HG03280 (cell line): Measurements from ENCODE around the gene NDUFS2.
"Not testable (repeated sequence)": the region's sequence is repeated elsewhere in the genome, so short reads cannot be mapped to it uniquely, and the experiment has no call there.

Experiments
- ATAC-seq: cut with Tn5 transposase; IDR thresholded peaks from one replicate; pipeline ENCODE4 v1.9.1; 2021; ENCODE audit warnings: mild to moderate bottlenecking, moderate library complexity; ENCODE audit not compliant: unreplicated experiment

NDUFS2 gene

DNA sequence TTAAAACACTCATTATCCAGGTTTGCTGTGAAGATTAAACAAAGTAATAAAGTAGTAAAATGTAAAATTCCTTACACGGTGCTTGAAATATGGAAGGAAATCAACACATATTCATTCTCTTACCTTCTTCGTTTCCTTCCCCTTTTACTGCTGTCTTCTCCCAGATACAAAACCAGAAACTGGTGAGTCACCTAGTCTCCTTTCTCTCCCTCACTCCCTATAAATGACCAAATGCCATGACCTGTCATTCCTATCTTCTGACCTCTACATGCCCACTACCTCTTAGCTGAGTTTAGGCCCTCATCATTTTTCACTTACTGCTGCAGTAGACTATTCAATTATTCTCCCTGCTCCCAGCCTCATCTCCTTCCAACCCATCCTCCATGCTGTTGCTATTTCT is 40.1 kb downstream of the NDUFS2 start:
- no peak for ATAC-seq

- no peak for ATAC-seq
Observed at GRCh38 chr1:161244888-161245287, 42.7 kb downstream of the NDUFS2 start.

DNA sequence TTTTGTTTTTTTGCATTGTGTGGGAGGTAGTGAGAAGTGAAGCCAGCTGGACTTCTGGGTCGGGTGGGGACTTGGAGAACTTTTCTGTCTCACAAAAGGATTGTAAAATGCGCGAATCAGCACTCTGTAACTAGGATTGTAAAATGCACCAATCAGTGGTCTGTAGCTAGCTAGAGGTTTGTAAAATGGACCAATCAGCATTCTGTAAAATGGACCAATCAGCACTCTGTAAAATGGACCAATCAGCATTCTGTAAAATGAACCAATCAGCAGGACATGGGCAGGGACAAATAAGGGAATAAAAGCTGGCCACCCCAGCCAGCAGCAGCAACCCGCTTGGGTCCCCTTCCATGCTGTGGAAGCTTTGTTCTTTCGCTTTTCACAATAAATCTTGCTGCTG is 47.9 kb downstream of the NDUFS2 start:
- ATAC-seq, result not testable (repeated sequence)

GRCh38 chr1:161250829-161251228 is 48.7 kb downstream of the NDUFS2 start:
- no peak for ATAC-seq

- no peak for ATAC-seq
Observed at GRCh38 chr1:161251579-161251978, 49.4 kb downstream of the NDUFS2 start.

DNA sequence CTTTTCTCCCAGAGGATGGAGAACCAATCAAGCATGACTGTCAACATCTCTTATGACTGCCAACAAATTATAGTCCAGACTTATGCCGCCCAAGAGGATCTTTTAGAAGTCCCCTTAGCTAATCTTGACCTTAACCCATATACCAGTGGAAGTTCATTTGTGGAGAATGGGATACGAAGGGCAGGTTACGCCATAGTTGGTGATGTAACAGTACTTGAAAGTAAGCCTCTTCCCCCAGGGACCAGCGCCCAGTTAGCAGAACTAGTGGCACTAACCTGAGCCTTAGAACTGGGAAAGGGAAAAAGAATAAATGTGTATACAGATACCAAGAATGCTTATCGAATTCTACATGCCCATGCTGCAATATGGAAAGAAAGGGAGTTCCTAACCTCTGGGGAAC is 53.1 kb downstream of the NDUFS2 start:
- ATAC-seq, result not testable (repeated sequence)

DNA sequence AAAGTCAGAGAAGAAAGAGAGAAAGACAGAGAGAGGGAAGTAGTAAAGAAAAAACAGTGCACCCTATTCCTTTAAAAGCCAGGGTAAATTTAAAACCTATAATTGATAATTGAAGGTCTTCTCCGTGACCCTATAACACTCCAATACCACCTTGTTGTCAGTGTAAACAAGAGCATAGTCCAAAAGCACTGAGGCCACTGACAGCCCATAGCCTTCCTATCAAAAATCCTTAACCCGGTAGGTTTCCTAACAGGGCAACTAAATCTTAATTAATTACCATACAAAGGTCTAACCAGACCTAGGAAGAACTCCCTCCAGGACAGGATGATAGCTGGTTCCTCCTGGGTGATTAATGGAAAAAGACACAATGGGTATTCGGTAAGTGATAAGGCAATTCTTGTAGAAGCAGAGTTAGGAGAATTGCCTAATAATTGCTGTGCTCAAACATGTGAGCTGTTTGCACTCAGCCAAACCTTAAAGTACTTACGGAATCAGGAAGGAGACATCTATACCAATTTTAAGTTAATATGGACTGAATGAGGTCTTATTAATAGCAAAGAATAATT is 53.9 kb downstream of the NDUFS2 start:
- not testable (repeated sequence) for ATAC-seq

DNA sequence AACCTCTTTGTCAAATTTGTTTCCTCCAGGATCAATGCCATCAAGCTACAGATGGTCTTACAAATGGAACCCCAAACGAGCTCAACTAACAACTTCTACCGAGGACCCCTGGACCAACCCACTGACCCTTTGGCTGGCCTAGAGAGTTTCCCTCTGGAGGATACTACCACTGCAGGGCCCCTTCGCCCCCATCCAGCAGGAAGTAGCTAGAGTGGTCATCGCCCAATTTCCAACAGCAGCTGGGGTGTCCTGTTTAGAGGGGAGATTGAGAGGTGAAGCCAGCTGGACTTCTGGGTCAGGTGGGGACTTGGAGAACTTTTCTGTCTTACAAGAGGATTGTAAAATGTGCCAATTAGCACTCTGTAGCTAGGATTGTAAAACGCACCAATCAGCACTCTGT is 54.9 kb downstream of the NDUFS2 start:
- ATAC-seq, result not testable (repeated sequence)

DNA sequence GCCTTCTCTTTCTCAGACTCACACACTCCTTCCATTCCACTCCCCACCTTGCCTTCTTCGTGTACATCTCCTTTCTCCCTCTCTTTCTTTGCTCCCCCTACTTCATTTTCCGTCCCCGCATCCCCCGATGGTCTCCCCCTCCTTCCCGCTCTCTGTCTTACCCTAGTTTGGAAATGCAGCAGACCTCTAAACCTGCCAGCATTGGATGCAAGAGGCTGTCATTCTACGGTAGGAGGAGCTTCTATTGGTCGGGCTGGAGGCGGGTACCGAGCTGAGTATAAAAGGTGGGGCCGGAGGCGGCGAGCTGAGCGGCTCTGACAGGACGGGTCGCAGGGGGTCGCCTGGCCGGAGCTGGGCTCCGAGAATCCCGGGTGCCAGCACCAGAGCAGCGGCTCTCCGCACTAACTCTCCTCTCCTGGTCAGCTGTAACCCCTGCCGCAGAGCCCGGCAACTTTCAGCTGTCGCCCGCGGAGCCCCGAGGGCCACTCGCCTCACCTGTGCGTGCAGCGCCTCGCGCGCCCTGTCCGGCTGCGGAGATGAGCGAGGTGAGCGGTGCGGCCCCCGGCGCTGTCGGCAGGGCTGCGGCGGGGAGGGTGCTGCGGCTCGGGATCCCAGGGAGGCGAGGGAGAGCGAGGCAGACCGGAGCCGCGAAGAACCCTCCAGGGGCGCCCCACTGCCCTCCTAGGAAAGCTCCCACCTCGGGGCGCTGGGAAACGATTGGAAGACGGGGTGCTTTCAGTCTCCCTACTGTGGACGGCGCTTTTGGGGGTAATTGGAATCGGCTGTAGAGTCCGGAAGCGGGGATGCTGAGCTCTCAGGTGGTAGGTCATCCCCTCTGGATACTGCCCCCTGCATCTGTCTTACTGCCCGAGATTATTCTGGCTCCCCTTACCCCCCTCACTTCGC is 56.5 kb downstream of the NDUFS2 start, which contains the start of gene PCP4L1:
Gene PCP4L1 (plus strand): TSS at position 307 of the 906 bp plus-strand sequence. CDS start 230 bp downstream, at position 537.
- ATAC-seq, result no peak

DNA sequence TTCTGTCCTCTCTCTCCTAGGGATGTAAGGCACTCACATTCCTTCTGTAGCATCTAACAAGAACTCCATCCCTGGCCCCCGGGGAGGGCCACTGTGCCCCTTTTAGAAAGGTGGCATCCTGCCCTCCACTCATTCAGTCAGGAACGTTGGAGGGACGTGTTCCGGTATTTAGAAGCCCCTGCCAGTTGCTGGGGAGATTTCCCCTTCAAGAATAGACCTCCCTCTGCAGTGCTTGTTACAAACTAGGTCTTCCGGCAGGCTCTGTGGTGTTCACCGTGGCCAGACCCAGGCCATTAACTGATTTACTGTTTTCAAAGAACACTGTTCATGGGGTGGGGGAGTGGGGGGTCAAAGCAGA is 57.2 kb downstream of the NDUFS2 start:
- ATAC-seq, result no peak

DNA sequence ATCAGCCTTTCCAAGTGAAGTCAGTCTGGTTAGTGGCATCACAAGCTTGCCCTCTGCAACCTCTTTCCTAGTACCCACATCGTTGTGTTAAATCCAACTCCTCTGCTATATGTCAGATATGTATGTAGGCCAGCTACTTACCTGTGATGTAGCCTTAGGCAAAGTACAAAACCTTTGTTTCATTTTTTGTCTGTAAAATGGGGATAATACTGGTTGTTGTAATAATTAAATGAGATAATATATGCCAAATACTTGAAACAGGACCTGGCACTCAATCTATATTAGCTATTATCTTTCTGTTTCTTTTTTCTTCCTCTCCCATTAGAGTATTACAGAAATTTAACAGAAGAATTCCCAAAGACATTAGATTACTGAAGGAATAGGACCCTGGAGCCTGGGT is 57.6 kb downstream of the NDUFS2 start:
- no peak for ATAC-seq

DNA sequence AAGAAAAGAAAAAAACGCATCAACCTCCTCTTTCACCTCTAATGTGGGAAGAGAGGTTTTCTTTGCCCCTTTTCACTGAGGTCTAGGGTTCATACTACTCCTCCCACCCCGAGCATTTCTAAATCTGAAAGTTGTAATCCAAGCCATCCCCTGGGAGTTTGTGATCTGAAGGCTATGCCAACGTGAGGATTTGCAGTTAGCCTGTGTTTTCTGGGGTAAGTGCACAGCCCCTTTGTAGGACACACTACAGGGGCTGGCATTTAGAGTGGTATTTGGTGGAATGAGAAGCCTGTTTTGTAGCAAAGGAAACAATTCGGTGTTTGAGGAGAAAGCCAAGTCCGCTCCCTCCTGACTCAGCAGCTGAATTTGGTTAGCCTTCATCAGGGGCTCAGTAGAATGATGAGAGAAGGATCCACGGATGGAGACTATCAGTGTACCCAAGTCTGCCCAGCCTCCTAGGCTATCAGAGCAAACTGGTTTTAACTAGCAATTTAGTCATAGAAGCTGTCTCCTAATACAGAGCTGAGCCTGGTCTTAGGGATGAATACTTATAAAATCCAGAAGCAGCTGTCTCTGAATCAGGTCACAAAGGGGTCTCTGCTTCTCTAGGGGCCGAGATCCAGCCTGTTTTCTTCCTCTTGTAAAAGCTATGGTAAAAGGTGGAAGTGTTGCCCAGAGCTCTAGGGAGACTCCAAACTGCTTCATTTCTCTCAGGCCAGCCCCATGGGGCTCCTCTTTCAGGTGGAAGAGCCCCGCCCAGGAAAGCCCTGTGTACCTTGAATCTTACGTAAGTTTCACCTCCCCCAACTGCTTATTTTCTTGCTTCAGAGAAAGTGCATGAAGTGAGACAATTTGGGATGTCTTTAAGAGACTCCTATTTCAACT is 58.5 kb downstream of the NDUFS2 start:
- ATAC-seq, result no peak

DNA sequence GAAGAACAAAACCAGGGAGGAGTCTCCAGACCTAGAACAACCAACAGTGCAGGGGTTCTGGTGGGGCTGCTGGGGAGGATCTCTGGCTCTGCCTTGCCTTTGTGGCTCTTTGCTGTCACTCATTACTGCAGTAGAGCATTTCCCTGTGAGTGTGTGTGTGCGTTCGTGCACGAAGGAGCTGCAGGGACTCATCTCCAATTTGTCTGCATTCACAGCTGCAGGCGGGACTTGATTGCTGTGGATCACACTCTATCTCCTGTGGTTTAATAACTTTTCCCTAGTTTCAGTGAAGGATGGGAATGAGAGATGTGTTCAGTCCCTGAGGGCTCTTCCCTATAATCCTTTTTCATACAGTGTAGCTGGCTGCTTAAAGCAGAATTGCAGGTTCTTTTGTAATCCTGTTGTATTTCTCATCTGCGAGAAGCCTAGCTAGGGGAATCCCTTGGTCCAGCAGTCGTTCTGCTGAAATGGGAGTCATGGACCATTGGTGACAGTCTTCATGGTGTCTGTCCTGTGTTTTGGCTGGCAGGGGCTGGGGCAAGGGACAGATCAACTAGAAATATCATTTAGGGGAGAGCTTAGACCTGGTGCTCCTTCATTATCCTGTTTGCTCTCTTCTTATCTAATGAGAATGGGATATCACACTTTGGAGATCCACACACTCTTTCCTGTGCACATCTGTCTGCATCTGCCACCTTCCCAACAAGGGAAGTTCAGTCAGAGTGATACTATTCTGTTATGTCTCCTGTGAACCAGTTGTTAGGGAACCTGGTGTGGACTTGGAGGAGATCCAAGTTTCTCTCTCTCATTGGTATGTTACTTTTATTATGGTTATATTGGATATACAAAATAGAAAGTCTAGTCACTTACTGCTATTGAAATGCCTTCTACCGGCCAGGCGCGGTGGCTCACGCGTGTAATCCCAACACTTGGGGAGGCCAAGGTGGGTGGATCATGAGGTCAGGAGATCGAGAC is 59.4 kb downstream of the NDUFS2 start:
- ATAC-seq, result no peak
